Bronchial epithelial cell (primary cell): ENCODE measurements around the gene ALDH2. TPM values are rescaled to one million over a fixed set of nuclear protein-coding genes. Genes with fewer than 3 reads are reported as not detected.
A peak's percentile ranks its signal among the peaks of the same experiment; 100 is the strongest.
"Not testable (repeated sequence)": the region's sequence is repeated elsewhere in the genome, so short reads cannot be mapped to it uniquely, and the experiment has no call there.

ENCODE experiments used
- DNase-seq: peaks from one replicate; pipeline ENCODE4 v3.0.0-alpha.2; 2010; ENCODE audit warnings: low read depth
- FAIRE-seq: peaks from 2 replicates; lab custom pipeline; 2011; peaks lifted over from hg19 to GRCh38; lab: Jason Lieb, UNC
- H3K27me3 ChIP-seq: 2 replicates; pipeline ENCODE4 v1.5.1; 2011; ENCODE audit warnings: low read length; ENCODE audit not compliant: control insufficient read depth, insufficient read depth
- H3K36me3 ChIP-seq: 2 replicates; pipeline ENCODE4 v1.5.1; 2011; ENCODE audit warnings: low read length; ENCODE audit not compliant: control insufficient read depth, insufficient read depth
- H3K4me3 ChIP-seq: 2 replicates; pipeline ENCODE4 v1.5.1; 2011; ENCODE audit warnings: mild to moderate bottlenecking, low read depth, low read length, control low read depth
- CTCF ChIP-seq: IDR thresholded peaks from 2 replicates; pipeline ENCODE4 v1.5.1; 2011; ENCODE audit warnings: mild to moderate bottlenecking, moderate library complexity, low read length, control low read depth, inconsistent platforms; ENCODE audit not compliant: insufficient read depth, severe bottlenecking
- total RNA-seq: library from RNA; depleted of rRNA; stranded (reverse); fragments of >200 nt; gene quantifications from 2 replicates; pipeline ENCODE4 v1.2.1, GENCODE V29; 2014

The ALDH2 gene
- total RNA-seq, 1 donor from 2014 or later = 41.9 TPM

- Histone ChIP-seq H3K36me3 (no peaks in the 10 kb centered on the region), H3K4me3 (no peak overlapping the region), H3K27me3 (no peaks in the 10 kb centered on the region)
- DNase-seq (no peak), FAIRE-seq (no peak)
- no peak for TF ChIP-seq CTCF
Measured at GRCh38 chr12:111761706-111762105, 5.0 kb upstream of the ALDH2 start.

GRCh38 chr12:111763552-111763951 is 3.2 kb upstream of the ALDH2 start:
- not testable (repeated sequence) for H3K27me3 ChIP-seq, FAIRE-seq, H3K36me3 ChIP-seq, H3K4me3 ChIP-seq, DNase-seq

- DNase-seq (no peak), FAIRE-seq (no peak)
- TF ChIP-seq CTCF = no peak
- no peaks in the 10 kb centered on the region for H3K36me3 ChIP-seq
- no peak overlapping the region for H3K4me3 ChIP-seq
- no peaks in the 10 kb centered on the region for H3K27me3 ChIP-seq
Measured at GRCh38 chr12:111764120-111764821, 2.5 kb upstream of the ALDH2 start.

DNA sequence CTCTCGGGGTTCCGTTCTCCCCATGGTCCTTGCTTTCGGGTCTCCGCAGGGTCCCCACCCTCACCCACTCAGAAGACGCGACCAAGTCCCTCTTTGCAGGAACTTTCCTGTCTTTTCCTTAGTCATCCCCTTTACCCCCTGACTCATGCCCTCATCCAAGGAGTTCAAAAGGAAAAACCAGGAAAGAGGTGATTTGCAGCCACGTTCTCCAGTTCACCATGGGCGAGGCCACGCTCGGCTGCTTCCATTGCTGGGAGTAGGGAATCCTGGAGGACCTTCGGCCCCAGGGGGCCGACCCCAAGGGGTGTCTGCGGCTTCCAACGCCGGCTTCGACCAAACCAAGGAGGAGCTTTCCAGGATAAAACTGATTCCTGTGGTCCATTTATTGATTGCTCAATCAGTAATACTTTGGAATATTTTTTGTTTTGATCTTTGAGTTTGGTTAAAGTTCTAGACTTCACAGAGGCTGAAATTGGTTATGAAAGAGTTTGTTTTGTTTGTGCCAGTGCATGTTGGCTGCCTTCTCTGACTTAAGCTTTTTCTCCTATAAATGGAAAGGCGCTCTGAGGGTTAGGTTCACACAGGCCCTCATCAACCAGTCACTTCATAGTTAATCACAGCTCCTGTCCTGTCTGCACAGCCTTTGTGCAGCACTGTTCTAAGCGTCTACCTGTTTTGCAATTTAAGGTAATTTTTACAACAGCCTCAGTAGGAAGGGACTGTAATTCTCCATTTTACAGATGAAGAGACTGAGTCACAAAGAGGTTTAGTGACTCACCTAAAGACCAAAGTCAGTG is 827 bp downstream of the ALDH2 start:
- Histone ChIP-seq H3K4me3 (peak overlapping the region; percentile 74), H3K36me3 (peaks cover 2% of the 10 kb centered on the region), H3K27me3 (no peaks in the 10 kb centered on the region)
- FAIRE-seq (no peak), DNase-seq (peak; percentile 76)
- TF ChIP-seq CTCF = no peak

- FAIRE-seq (no peak), DNase-seq (no peak)
- Histone ChIP-seq H3K4me3 (peak overlapping the region; percentile 74), H3K36me3 (peaks cover 2% of the 10 kb centered on the region), H3K27me3 (no peaks in the 10 kb centered on the region)
- no peak for TF ChIP-seq CTCF
Measured at GRCh38 chr12:111768159-111768895, 1.6 kb downstream of the ALDH2 start.

GRCh38 chr12:111769599-111769998 is 2.9 kb downstream of the ALDH2 start:
- FAIRE-seq (no peak), DNase-seq (no peak)
- Histone ChIP-seq H3K36me3 (peaks cover 2% of the 10 kb centered on the region), H3K4me3 (no peak overlapping the region), H3K27me3 (no peaks in the 10 kb centered on the region)
- TF ChIP-seq CTCF = no peak
